Mammary epithelial cell (primary cell): ENCODE measurements around the gene CDK5RAP3.

Source experiments
- CTCF ChIP-seq, 2 donors: IDR thresholded peaks in 1 of 2; conservative IDR thresholded peaks in 1 of 2; 2 replicates each; pipeline ENCODE4 v1.5.1; 2011 to 2012; ENCODE audit warnings: inconsistent platforms in 2 of 2, low read length in 2 of 2, mild to moderate bottlenecking in 2 of 2, control low read depth in 1 of 2, low read depth in 1 of 2; ENCODE audit not compliant: insufficient read depth in 1 of 2; ENCODE audit errors: extremely low read depth in 1 of 2
- EZH2 ChIP-seq: IDR thresholded peaks from 2 replicates; pipeline ENCODE4 v1.6.1; 2012; ENCODE audit warnings: low read length, inconsistent platforms, borderline replicate concordance

- no peak for TF ChIP-seq EZH2
- TF ChIP-seq CTCF (conservative IDR thresholded peaks at IDR 0.05 in 1 of 2, IDR thresholded peaks at IDR 0.05 in 1 of 2; ENCODE audit: extremely low read depth in 1 of 2, insufficient read depth in 1 of 2, low read depth in 1 of 2, low read length in 2 of 2): no peak
Measured at GRCh38 chr17:48004983-48005382, 34.1 kb downstream of the CDK5RAP3 start.
